K562 (cell line): ENCODE measurements around the gene GALM. TPM values are rescaled to one million over a fixed set of nuclear protein-coding genes. Genes with fewer than 3 reads are reported as not detected.
"Not testable (repeated sequence)": the region's sequence is repeated elsewhere in the genome, so short reads cannot be mapped to it uniquely, and the experiment has no call there.

Experiments used
- ATAC-seq: fragments of 200-7000 bp; cut with Tn5 transposase; 3 replicates; pipeline ENCODE4 v1.9.1; 2020; ENCODE audit warnings: moderate library complexity
- BruUV-seq: library from RNA; stranded (reverse); fragments of 400-500 nt; replicated peaks from 2 replicates; lab custom pipeline; 2021; lab: Mats Ljungman, UMichigan
- CTCF ChIA-PET: fragments of 300-600 bp; formaldehyde crosslinking; extraction: SDS; loops from one replicate; lab custom pipeline; 2021; ENCODE audit warnings: low intra/inter-chr PET ratio; lab: Yijun Ruan, JAX
- POLR2A ChIA-PET: fragments of 300-600, 350-650 bp; sonication (Branson Sonifier 250); formaldehyde crosslinking; extraction: SDS; loops from one replicate; lab custom pipeline; 2021; ENCODE audit warnings: antibody characterized with exemption, inconsistent platforms; lab: Yijun Ruan, JAX
- DNase-seq, 4 experiments: peaks; one replicate each; pipeline versions ENCODE4 v3.0.0 to v3.0.0-alpha.2; 2011 to 2018; ENCODE audit warnings: low spot score in 3 of 4, mixed read lengths in 3 of 4; ENCODE audit errors: extremely low read depth in 1 of 4
- FAIRE-seq: peaks from 2 replicates; lab custom pipeline; 2011; peaks lifted over from hg19 to GRCh38; lab: Jason Lieb, UNC
- H2AFZ ChIP-seq: 2 replicates; pipeline ENCODE4 v1.6.0; 2011; ENCODE audit warnings: low read depth, low read length, control low read depth, inconsistent platforms
- H3K27ac ChIP-seq: fragments of 200-600 bp; 3 replicates; pipeline ENCODE4 v1.8.0; 2011; ENCODE audit warnings: low read depth, mild to moderate bottlenecking, control low read depth, inconsistent platforms, low read length, moderate library complexity, mixed read lengths; ENCODE audit errors: extremely low read depth
- H3K27me3 ChIP-seq, 2 experiments: fragments of 300-600 bp in 1 of 2; 2 replicates in 1 of 2; 3 replicates in 1 of 2; pipeline versions ENCODE4 v1.6.0 to v1.8.0; 2011; ENCODE audit warnings: inconsistent platforms in 2 of 2, low read length in 2 of 2, mild to moderate bottlenecking in 1 of 2, mixed read lengths in 1 of 2, moderate library complexity in 1 of 2; ENCODE audit not compliant: control insufficient read depth in 2 of 2, insufficient read depth in 2 of 2
- H3K36me3 ChIP-seq: fragments of 300-600 bp; 3 replicates; pipeline ENCODE4 v1.8.0; 2011; ENCODE audit warnings: mild to moderate bottlenecking, low read length, inconsistent platforms; ENCODE audit not compliant: control insufficient read depth, insufficient read depth
- H3K4me1 ChIP-seq, 2 experiments: fragments of 200-600 bp in 1 of 2; replicated peaks in 1 of 2; 2 replicates in 1 of 2; 3 replicates in 1 of 2; pipeline versions ENCODE4 v1.5.1 to v1.8.0; 2011; ENCODE audit warnings: inconsistent platforms in 2 of 2, low read length in 2 of 2, mild to moderate bottlenecking in 1 of 2, mixed read lengths in 1 of 2, moderate library complexity in 1 of 2; ENCODE audit not compliant: control insufficient read depth in 2 of 2, insufficient read depth in 2 of 2
- H3K4me2 ChIP-seq: 2 replicates; pipeline ENCODE4 v1.6.1; 2011; ENCODE audit warnings: low read length, control low read depth, inconsistent platforms, mixed read lengths; ENCODE audit not compliant: insufficient read depth
- H3K4me3 ChIP-seq: fragments of 200-600 bp; sonication (generic), shearing (Covaris generic); 2 replicates; pipeline ENCODE4 v1.5.1; 2016; ENCODE audit warnings: control low read depth, inconsistent platforms
- H3K79me2 ChIP-seq: fragments of 200-600 bp; 3 replicates; pipeline ENCODE4 v1.8.0; 2011; ENCODE audit warnings: low read length, inconsistent platforms; ENCODE audit not compliant: control insufficient read depth, insufficient read depth
- H3K9ac ChIP-seq, 2 experiments: 2 replicates each; pipeline versions ENCODE4 v1.6.0 to v1.6.1; 2011; ENCODE audit warnings: low read depth in 2 of 2, low read length in 2 of 2, control low read depth in 1 of 2, inconsistent platforms in 1 of 2, mild to moderate bottlenecking in 1 of 2, mixed read lengths in 1 of 2; ENCODE audit not compliant: insufficient read depth in 1 of 2
- H3K9me1 ChIP-seq: one replicate; pipeline ENCODE4 v1.6.0; 2011; ENCODE audit warnings: inconsistent platforms, mild to moderate bottlenecking, low read length, moderate library complexity; ENCODE audit not compliant: control insufficient read depth, insufficient read depth
- H3K9me3 ChIP-seq: replicated peaks from 2 replicates; pipeline ENCODE4 v1.5.1; 2011; ENCODE audit warnings: low read depth, low read length, inconsistent platforms; ENCODE audit not compliant: control insufficient read depth, insufficient read depth
- H4K20me1 ChIP-seq: replicated peaks from 2 replicates; pipeline ENCODE4 v1.6.1; 2011; ENCODE audit warnings: low read length, inconsistent platforms, mixed read lengths; ENCODE audit not compliant: control insufficient read depth, insufficient read depth
- IFI16 ChIP-seq: fragments of 250-450 bp; sonication (Bioruptor Pico); IDR thresholded peaks from 2 replicates; pipeline ENCODE4 v2.1.2; 2022; ENCODE audit warnings: mild to moderate bottlenecking, inconsistent platforms
- SPI1 ChIP-seq: IDR thresholded peaks from 2 replicates; pipeline ENCODE4 v1.6.1; 2011; ENCODE audit warnings: low read depth, low read length, control low read depth, borderline replicate concordance
- WGBS: fragments of 100-300 bp; shearing (Covaris generic); methylation state at CpG from one replicate; pipeline ENCODE4 v1.1.6; 2016; ENCODE audit warnings: low coverage, mixed read lengths; ENCODE audit not compliant: insufficient coverage; ENCODE audit errors: missing lambda C conversion rate; 5-methylcytosine and 5-hydroxymethylcytosine counted together
- in situ Hi-C: fragments of 300-500 bp; cut with MboI; formaldehyde crosslinking; loops from 4 replicates; pipeline ENCODE4 v1.15.0; 2018; ENCODE audit warnings: inconsistent platforms, mixed read lengths
- intact Hi-C: fragments of 100-400 bp; cut with micrococcal nuclease; formaldehyde crosslinking; loops from 2 replicates; pipeline ENCODE4 v1.14.2; 2022
- polyA plus RNA-seq, 8 experiments: library from polyadenylated mRNA; depleted of rRNA in 4 of 8; stranded (reverse) in 5 of 8; unstranded in 3 of 8; fragments of >200 nt; fragmentation: Nextera tagmentation in 2 of 8; fragmentation: Illumina TruSeq in 1 of 8; extraction: Ambion mirVana in 2 of 8; extraction: Trizol in 1 of 8; gene quantifications; 2 replicates each; pipeline versions ENCODE4 v1.2.1 to v1.2.3, GENCODE V29; 2011 to 2014; ENCODE audit warnings: inconsistent platforms in 1 of 8, missing spikeins in 1 of 8
- total RNA-seq, 7 experiments: library from RNA; depleted of rRNA in 6 of 7; stranded (reverse); fragments of >200 nt in 6 of 7; fragmentation: Illumina TruSeq in 2 of 7; extraction: Trizol in 2 of 7; gene quantifications; 2 replicates each; pipeline versions ENCODE4 v1.2.1 to v1.2.3, GENCODE V29; 2011 to 2021; ENCODE audit warnings: low replicate concordance in 1 of 7

GALM gene
- total and polyA plus RNA-seq, 9 of the 15 experiments (the other 6 are each of a cell fraction or from before 2014, with no cell fraction given) = 22.1 to 51.7 (median 27.9) TPM

- H3K79me2 ChIP-seq = no peaks in the 10 kb centered on the region
- no peaks in the 10 kb centered on the region for H3K9me1 ChIP-seq
- no peaks in the 10 kb centered on the region for H3K9me3 ChIP-seq
- no peak overlapping the region for H2AFZ ChIP-seq
- intact Hi-C loops = no loop called here
- no peak for ATAC-seq
- in situ Hi-C loops = loop anchor here (5.0 kb wide), 1 partner anchor 41 kb away; no protein-coding TSS in a partner anchor
- no peaks in the 10 kb centered on the region for H4K20me1 ChIP-seq
- no peak overlapping the region for H3K4me3 ChIP-seq
- no peaks in the 10 kb centered on the region; a peak in 1 of 5 replicates for H3K4me1 ChIP-seq
- DNase-seq = no peak
- no peak overlapping the region for H3K27ac ChIP-seq
- H3K4me2 ChIP-seq = no peak overlapping the region
- TF ChIP-seq SPI1 (peak; percentile 53; the same call in 1 of the 2 replicates), IFI16 (no peak)
- ChIA-PET CTCF (no interaction called here), POLR2A (interaction anchor here (0.6 to 1.8 kb wide), 2 partner anchors 38 to 146 kb away, joined by 4 read pairs; partner anchors contain the start of gene SRSF7)
- WGBS = 60% methylated on average over 3 of the region's 3 CpGs
- H3K36me3 ChIP-seq = no peaks in the 10 kb centered on the region; the same call in 2 of the 3 replicates
- FAIRE-seq = no peak
- no peaks in the 10 kb centered on the region for H3K27me3 ChIP-seq
- no TSS peak for BruUV-seq
- H3K9ac ChIP-seq = no peak overlapping the region
Measured at GRCh38 chr2:38713338-38713737, 47.4 kb downstream of the GALM start.

- H3K4me3 ChIP-seq, H3K4me1 ChIP-seq, H4K20me1 ChIP-seq, H3K4me2 ChIP-seq, CTCF ChIA-PET, H3K9me3 ChIP-seq, H3K9me1 ChIP-seq, intact Hi-C loops, H3K79me2 ChIP-seq, H3K36me3 ChIP-seq, BruUV-seq, H3K27me3 ChIP-seq, H3K9ac ChIP-seq, ATAC-seq, H3K27ac ChIP-seq, DNase-seq, H2AFZ ChIP-seq: not testable (repeated sequence)
- 100% methylated on average over 1 of the region's 1 CpG for WGBS
- FAIRE-seq = peak; percentile 65
- POLR2A ChIA-PET = interaction anchor here (0.7 to 1.8 kb wide), 2 partner anchors 10 to 36 kb away, joined by 3 to 4 read pairs; partner anchors contain the start of gene SRSF7
- in situ Hi-C loops = loop anchor here (5.0 kb wide), 1 partner anchor 43 kb away; no protein-coding TSS in a partner anchor
Measured at GRCh38 chr2:38714941-38715340, 49.0 kb downstream of the GALM start.
